Keratinocyte (primary cell): ENCODE data around the gene NRDE2. TPM values are rescaled to one million over a fixed set of nuclear protein-coding genes. Genes with fewer than 3 reads are reported as not detected.

ENCODE experiments used
- DNase-seq: peaks from one replicate; pipeline ENCODE4 v3.0.0-alpha.2; 2011; ENCODE audit warnings: low read depth, missing footprints, low spot score
- FAIRE-seq: peaks from 2 replicates; lab custom pipeline; 2011; peaks lifted over from hg19 to GRCh38; lab: Jason Lieb, UNC
- H2AFZ ChIP-seq: 2 replicates; pipeline ENCODE4 v1.6.0; 2012; ENCODE audit warnings: low read length, control low read depth, inconsistent platforms; ENCODE audit not compliant: control insufficient read depth
- H3K27ac ChIP-seq: 2 replicates; pipeline ENCODE4 v1.5.1; 2011; ENCODE audit warnings: low read length; ENCODE audit not compliant: control insufficient read depth, insufficient read depth
- H3K27me3 ChIP-seq: 3 replicates; pipeline ENCODE4 v1.6.0; 2011; ENCODE audit warnings: low read length; ENCODE audit not compliant: control insufficient read depth, insufficient read depth; ENCODE audit errors: extremely low read depth
- H3K36me3 ChIP-seq, 2 experiments: 2 replicates in 1 of 2; 3 replicates in 1 of 2; pipeline ENCODE4 v1.5.1; 2011; ENCODE audit warnings: low read length in 2 of 2, mild to moderate bottlenecking in 1 of 2; ENCODE audit not compliant: control insufficient read depth in 2 of 2, insufficient read depth in 2 of 2; ENCODE audit errors: extremely low read depth in 1 of 2
- H3K4me1 ChIP-seq: 3 replicates; pipeline ENCODE4 v1.5.1; 2011; ENCODE audit warnings: low read length; ENCODE audit not compliant: control insufficient read depth, insufficient read depth; ENCODE audit errors: extremely low read depth
- H3K4me2 ChIP-seq: 3 replicates; pipeline ENCODE4 v1.6.0; 2011; ENCODE audit warnings: low read depth, low read length; ENCODE audit not compliant: control insufficient read depth, insufficient read depth; ENCODE audit errors: extremely low read depth
- H3K4me3 ChIP-seq, 3 experiments: fragments of 200-600 bp in 1 of 3; sonication (generic) in 1 of 3; 2 replicates in 2 of 3; 3 replicates in 1 of 3; pipeline ENCODE4 v1.5.1; 2011 to 2016; ENCODE audit warnings: low read length in 3 of 3, mild to moderate bottlenecking in 3 of 3, control low read depth in 2 of 3, inconsistent platforms in 1 of 3, low read depth in 1 of 3, mixed read lengths in 1 of 3, mixed run types in 1 of 3, moderate library complexity in 1 of 3; ENCODE audit not compliant: control insufficient read depth in 2 of 3, insufficient read depth in 2 of 3; ENCODE audit errors: extremely low read depth in 1 of 3
- H3K79me2 ChIP-seq: 2 replicates; pipeline ENCODE4 v1.6.0; 2012; ENCODE audit warnings: low read length; ENCODE audit not compliant: control insufficient read depth, insufficient read depth
- H3K9ac ChIP-seq: 3 replicates; pipeline ENCODE4 v1.6.0; 2011; ENCODE audit warnings: low read length; ENCODE audit not compliant: control insufficient read depth, insufficient read depth; ENCODE audit errors: extremely low read depth
- H3K9me1 ChIP-seq: 3 replicates; pipeline ENCODE4 v1.6.0; 2011; ENCODE audit warnings: low read length; ENCODE audit not compliant: control insufficient read depth, insufficient read depth; ENCODE audit errors: extremely low read depth
- H3K9me3 ChIP-seq: 2 replicates; pipeline ENCODE4 v1.5.1; 2012; ENCODE audit warnings: low read depth, low read length; ENCODE audit not compliant: control insufficient read depth
- H4K20me1 ChIP-seq: 3 replicates; pipeline ENCODE4 v1.6.0; 2011; ENCODE audit warnings: low read length; ENCODE audit not compliant: control insufficient read depth, insufficient read depth; ENCODE audit errors: extremely low read depth
- EZH2 ChIP-seq: IDR thresholded peaks from one replicate; pipeline ENCODE4 v1.6.1; 2012; ENCODE audit warnings: inconsistent platforms, mild to moderate bottlenecking, low read length, moderate library complexity
- dilution Hi-C: fragments of 300-500 bp; cut with MboI; formaldehyde crosslinking; loops from one replicate; pipeline ENCODE4 v1.7.0; 2020; ENCODE audit warnings: low sequenced_read_pairs; ENCODE audit not compliant: extremely low pct_ligation_motif_present
- polyA plus RNA-seq, 5 experiments: library from polyadenylated mRNA; depleted of rRNA in 3 of 5; stranded (reverse) in 3 of 5; stranded (forward) in 1 of 5; unstranded in 1 of 5; fragments of >200 nt; gene quantifications; 1 replicate in 1 of 5; 2 replicates in 3 of 5; 3 replicates in 1 of 5; pipeline versions ENCODE4 v1.2.1 to v1.2.3, GENCODE V29; 2011 to 2012; ENCODE audit warnings: missing spikeins in 2 of 5, low read depth in 1 of 5, low replicate concordance in 1 of 5
- TF ChIP-seq, protein P1 (sequence below), 3 experiments: IDR thresholded peaks in 1 of 3; conservative IDR thresholded peaks in 1 of 3; optimal IDR thresholded peaks in 1 of 3; 2 replicates in 2 of 3; 3 replicates in 1 of 3; pipeline versions ENCODE3 to v1.5.1; 2011; ENCODE audit warnings: low read length in 3 of 3, mild to moderate bottlenecking in 3 of 3, moderate library complexity in 2 of 3, control low read depth in 1 of 3, inconsistent platforms in 1 of 3; ENCODE audit not compliant: insufficient read depth in 2 of 3; ENCODE audit errors: extremely low read depth in 1 of 3

NRDE2 gene
- polyA plus RNA-seq, 1 donor (not counting 4 experiments of a cell fraction or from before 2014, with no cell fraction given), result 9.2 TPM

DNA sequence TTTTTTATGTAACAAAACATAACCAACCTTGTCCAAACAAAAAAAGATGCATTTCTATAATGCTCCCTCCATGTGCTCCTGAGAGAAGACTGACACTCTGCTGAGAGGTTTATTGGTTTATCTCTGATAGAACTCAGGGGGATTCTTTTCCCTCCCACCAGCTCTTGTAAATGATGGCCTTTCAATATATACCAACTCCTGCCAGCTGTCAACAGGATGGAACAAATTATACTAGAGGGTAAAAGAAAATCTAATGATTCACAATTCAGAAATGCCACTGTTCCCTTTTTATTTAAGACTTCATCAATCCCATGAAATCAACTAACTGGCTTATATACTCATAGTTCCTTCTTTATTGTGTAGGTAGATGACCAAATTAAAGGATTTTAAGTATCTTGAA lies 50.0 kb downstream of the NRDE2 start:
- H3K9ac ChIP-seq, result no peak overlapping the region
- no peak overlapping the region for H2AFZ ChIP-seq
- H3K9me1 ChIP-seq, result no peaks in the 10 kb centered on the region
- H3K9me3 ChIP-seq, result no peaks in the 10 kb centered on the region
- DNase-seq (no peak), FAIRE-seq (peak; percentile 5)
- no peaks in the 10 kb centered on the region for H3K27me3 ChIP-seq
- TF ChIP-seq EZH2, result no peak
- TF ChIP-seq, protein P1, sequence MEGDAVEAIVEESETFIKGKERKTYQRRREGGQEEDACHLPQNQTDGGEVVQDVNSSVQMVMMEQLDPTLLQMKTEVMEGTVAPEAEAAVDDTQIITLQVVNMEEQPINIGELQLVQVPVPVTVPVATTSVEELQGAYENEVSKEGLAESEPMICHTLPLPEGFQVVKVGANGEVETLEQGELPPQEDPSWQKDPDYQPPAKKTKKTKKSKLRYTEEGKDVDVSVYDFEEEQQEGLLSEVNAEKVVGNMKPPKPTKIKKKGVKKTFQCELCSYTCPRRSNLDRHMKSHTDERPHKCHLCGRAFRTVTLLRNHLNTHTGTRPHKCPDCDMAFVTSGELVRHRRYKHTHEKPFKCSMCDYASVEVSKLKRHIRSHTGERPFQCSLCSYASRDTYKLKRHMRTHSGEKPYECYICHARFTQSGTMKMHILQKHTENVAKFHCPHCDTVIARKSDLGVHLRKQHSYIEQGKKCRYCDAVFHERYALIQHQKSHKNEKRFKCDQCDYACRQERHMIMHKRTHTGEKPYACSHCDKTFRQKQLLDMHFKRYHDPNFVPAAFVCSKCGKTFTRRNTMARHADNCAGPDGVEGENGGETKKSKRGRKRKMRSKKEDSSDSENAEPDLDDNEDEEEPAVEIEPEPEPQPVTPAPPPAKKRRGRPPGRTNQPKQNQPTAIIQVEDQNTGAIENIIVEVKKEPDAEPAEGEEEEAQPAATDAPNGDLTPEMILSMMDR (optimal IDR thresholded peaks at IDR 0.05 in 1 of 3, IDR thresholded peaks at IDR 0.05 in 1 of 3, conservative IDR thresholded peaks at IDR 0.05 in 1 of 3; ENCODE audit: extremely low read depth in 1 of 3, insufficient read depth in 2 of 3, low read length in 3 of 3), result no peak
- no peak overlapping the region for H3K4me3 ChIP-seq
- no peaks in the 10 kb centered on the region for H4K20me1 ChIP-seq
- peak overlapping the region; percentile 33 for H3K4me2 ChIP-seq
- peaks cover 19% of the 10 kb centered on the region for H3K4me1 ChIP-seq
- no peaks in the 10 kb centered on the region for H3K79me2 ChIP-seq
- peaks cover 14 to 17% of the 10 kb centered on the region in 2 experiments for H3K36me3 ChIP-seq
- peak overlapping the region; percentile 19 for H3K27ac ChIP-seq
- dilution Hi-C loops, result no loop called here

DNA sequence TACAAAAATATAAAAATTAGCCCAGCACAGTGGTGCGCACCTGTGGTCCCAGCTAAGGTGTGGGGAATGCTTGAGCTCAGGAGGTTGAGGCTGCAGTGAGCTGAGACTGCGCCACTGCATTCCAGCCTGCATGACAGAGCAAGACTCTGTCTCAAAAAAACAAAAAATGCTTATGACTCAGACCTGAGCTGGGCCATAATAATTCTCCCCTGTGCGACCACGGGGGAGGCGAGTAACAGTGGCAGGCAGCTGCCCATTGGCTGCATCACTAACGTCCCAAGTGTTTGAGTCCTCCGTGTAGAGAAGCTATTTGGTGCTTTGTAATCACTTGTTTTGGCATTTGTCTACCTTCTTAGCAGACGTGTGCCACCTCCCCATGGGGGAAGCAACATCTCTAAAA lies 50.5 kb downstream of the NRDE2 start:
- TF ChIP-seq, protein P1 (optimal IDR thresholded peaks at IDR 0.05 in 1 of 3, IDR thresholded peaks at IDR 0.05 in 1 of 3, conservative IDR thresholded peaks at IDR 0.05 in 1 of 3; ENCODE audit: extremely low read depth in 1 of 3, insufficient read depth in 2 of 3, low read length in 3 of 3), result no peak
- TF ChIP-seq EZH2, result no peak
- H3K4me2 ChIP-seq, result peak overlapping the region; percentile 33
- FAIRE-seq, result peak; percentile 89
- H3K9ac ChIP-seq, result no peak overlapping the region
- peak; percentile 40 for DNase-seq
- peaks cover 12 to 13% of the 10 kb centered on the region in 2 experiments for H3K36me3 ChIP-seq
- H2AFZ ChIP-seq, result no peak overlapping the region
- H4K20me1 ChIP-seq, result no peaks in the 10 kb centered on the region
- no peaks in the 10 kb centered on the region for H3K79me2 ChIP-seq
- no peaks in the 10 kb centered on the region for H3K9me3 ChIP-seq
- peak overlapping the region; percentile 66 for H3K27ac ChIP-seq
- dilution Hi-C loops, result no loop called here
- H3K4me1 ChIP-seq, result peaks cover 19% of the 10 kb centered on the region
- no peaks in the 10 kb centered on the region for H3K9me1 ChIP-seq
- no peak overlapping the region for H3K4me3 ChIP-seq
- H3K27me3 ChIP-seq, result no peaks in the 10 kb centered on the region
